Kidney (tissue), 14 donors: ENCODE data around the gene NOP14. TPM values are rescaled to one million over a fixed set of nuclear protein-coding genes. Genes with fewer than 3 reads are reported as not detected.

Experiments used
- DNase-seq, 5 donors: peaks; one replicate each; pipeline ENCODE4 v3.0.0-alpha.2; 2013 to 2020
- FAIRE-seq: peaks from 2 replicates; lab custom pipeline; 2012; peaks lifted over from hg19 to GRCh38; lab: Jason Lieb, UNC
- H3K27ac ChIP-seq, 2 donors: one replicate each; pipeline ENCODE4 v1.7.0; 2013; ENCODE audit warnings: low read depth in 2 of 2, low read length in 2 of 2, inconsistent platforms in 1 of 2
- H3K27me3 ChIP-seq: one replicate; pipeline ENCODE4 v1.7.1; 2013; ENCODE audit warnings: low read length, inconsistent platforms; ENCODE audit not compliant: control insufficient read depth, insufficient read depth
- H3K36me3 ChIP-seq, 3 donors: one replicate each; pipeline versions ENCODE4 v1.7.0 to v1.7.1; 2013; ENCODE audit warnings: low read length in 3 of 3, control low read depth in 1 of 3, inconsistent platforms in 1 of 3; ENCODE audit not compliant: insufficient read depth in 3 of 3, control insufficient read depth in 2 of 3
- H3K4me1 ChIP-seq, 3 donors: one replicate each; pipeline versions ENCODE4 v1.7.0 to v1.7.1; 2013; ENCODE audit warnings: low read length in 3 of 3, inconsistent platforms in 1 of 3, low read depth in 1 of 3; ENCODE audit not compliant: control insufficient read depth in 2 of 3, insufficient read depth in 2 of 3
- H3K4me3 ChIP-seq, 3 donors: one replicate each; pipeline versions ENCODE4 v1.7.0 to v1.8.1; 2013; ENCODE audit warnings: low read length in 3 of 3, control low read depth in 1 of 3, inconsistent platforms in 1 of 3
- H3K9ac ChIP-seq, 3 donors: one replicate each; pipeline versions ENCODE4 v1.7.0 to v1.7.1; 2013; ENCODE audit warnings: low read length in 3 of 3, control low read depth in 1 of 3, inconsistent platforms in 1 of 3
- H3K9me3 ChIP-seq, 3 donors: one replicate each; pipeline versions ENCODE4 v1.7.0 to v1.7.1; 2013; ENCODE audit warnings: low read length in 3 of 3, control low read depth in 1 of 3, inconsistent platforms in 1 of 3; ENCODE audit not compliant: control insufficient read depth in 2 of 3, insufficient read depth in 1 of 3
- intact Hi-C: fragments of 100-400 bp; cut with DNase I; formaldehyde crosslinking; loops from one replicate; pipeline ENCODE4 v1.11.1; 2022
- polyA plus RNA-seq: library from polyadenylated mRNA; stranded (reverse); fragments of 350-450 nt; fragmentation: Illumina TruSeq; extraction: RNeasy Lipid Tissue Mini Kit (QIAGEN cat#74804); gene quantifications from one replicate; pipeline ENCODE4 v1.2.3, GENCODE V29; 2014; ENCODE audit warnings: low read depth, low replicate concordance; ENCODE audit not compliant: insufficient read depth
- total RNA-seq: library from RNA; stranded (reverse); fragmentation: NEBNext Ultra II Directional; extraction: Animal tissue kit (Norgen Biotek cat#: 25700); gene quantifications from one replicate; pipeline ENCODE4 v1.2.1, GENCODE V29; 2021
- TF ChIP-seq, protein P1 (sequence below): IDR thresholded peaks from 3 replicates; pipeline ENCODE4 v1.5.1; 2012; ENCODE audit warnings: mild to moderate bottlenecking, moderate library complexity, borderline replicate concordance; ENCODE audit not compliant: insufficient read depth; ENCODE audit errors: extremely low read depth
- donor health status: control.
- donor health status: control.
- donor health status: control.
- donor health status: control.
- donor health status: control.
- donor health status: DM: yes; HTN: yes; CAD: no.
- donor health status: Normal renal cell carcinoma (clear cell type).

The NOP14 gene
- total and polyA plus RNA-seq, 2 donors from 2014 or later, result 15.1 to 22.0 TPM

DNA sequence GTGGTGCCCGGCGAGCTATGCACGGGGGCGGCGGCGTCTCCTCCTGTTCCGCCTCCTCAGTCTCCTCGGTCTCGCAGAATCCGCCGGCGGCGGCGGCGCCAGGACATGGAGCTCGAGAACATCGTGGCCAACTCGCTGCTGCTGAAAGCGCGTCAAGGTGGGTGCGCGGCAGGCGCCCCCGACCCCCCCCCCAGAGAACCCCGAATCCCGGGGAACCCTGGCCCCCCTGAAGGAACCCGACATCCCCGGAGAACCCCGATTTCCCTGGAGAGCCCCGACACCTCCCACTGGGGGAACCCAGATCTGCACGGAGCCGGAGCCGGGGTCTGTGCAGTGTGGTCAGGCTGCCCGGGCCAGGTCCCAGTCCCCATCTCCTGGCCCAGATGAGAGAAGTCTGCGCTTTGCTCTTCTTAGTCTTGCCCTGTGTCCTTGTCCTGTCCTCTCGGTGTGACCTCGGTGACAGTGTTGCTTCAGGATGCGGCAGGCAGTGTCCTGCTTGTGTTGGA is 813 bp upstream of the NOP14 start:
- Histone ChIP-seq H3K4me3 (peak overlapping the region; percentile 61 to 78 (median 65)), H3K36me3 (no peaks in the 10 kb centered on the region), H3K9me3 (no peaks in the 10 kb centered on the region), H3K27me3 (no peaks in the 10 kb centered on the region), H3K4me1 (peaks cover 0 to 19% (median 7%) of the 10 kb centered on the region in 3 donors), H3K27ac (no peak overlapping the region), H3K9ac (peak overlapping the region in 2 of 3 donors; percentile 46 to 72)
- no peak for FAIRE-seq
- TF ChIP-seq, protein P1, sequence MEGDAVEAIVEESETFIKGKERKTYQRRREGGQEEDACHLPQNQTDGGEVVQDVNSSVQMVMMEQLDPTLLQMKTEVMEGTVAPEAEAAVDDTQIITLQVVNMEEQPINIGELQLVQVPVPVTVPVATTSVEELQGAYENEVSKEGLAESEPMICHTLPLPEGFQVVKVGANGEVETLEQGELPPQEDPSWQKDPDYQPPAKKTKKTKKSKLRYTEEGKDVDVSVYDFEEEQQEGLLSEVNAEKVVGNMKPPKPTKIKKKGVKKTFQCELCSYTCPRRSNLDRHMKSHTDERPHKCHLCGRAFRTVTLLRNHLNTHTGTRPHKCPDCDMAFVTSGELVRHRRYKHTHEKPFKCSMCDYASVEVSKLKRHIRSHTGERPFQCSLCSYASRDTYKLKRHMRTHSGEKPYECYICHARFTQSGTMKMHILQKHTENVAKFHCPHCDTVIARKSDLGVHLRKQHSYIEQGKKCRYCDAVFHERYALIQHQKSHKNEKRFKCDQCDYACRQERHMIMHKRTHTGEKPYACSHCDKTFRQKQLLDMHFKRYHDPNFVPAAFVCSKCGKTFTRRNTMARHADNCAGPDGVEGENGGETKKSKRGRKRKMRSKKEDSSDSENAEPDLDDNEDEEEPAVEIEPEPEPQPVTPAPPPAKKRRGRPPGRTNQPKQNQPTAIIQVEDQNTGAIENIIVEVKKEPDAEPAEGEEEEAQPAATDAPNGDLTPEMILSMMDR, result no peak
- peak in 3 of 5 donors; percentile 9 to 88 (median 31) for DNase-seq
- intact Hi-C loops, result no loop called here

DNA sequence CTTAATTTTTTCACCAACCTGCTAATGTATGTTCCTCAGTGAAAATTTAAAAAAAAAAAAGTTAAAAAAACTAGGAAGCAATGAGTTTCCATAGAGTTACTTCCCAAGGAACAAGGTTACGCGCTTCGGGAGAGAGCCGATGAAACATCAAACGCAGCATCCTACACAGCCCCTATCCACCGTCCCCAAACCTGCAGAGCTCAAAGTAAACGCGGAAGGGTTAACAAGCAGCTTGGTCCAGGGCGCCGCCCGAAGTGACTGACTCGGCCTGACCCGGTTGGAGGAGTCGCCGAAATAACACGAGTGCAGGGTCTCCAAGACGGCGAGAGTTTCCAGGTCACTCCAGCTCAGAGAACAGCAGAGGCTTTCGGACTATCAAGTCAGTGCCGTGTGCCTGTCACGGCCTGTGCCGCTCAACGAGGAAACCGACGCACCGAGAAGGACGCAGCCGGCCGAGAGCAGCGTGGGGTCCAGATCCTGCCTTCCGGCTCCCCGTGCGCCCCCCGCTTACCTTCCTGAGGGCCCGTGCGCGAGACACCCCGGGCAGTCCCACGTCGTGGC is 512 bp downstream of the NOP14 start:
- intact Hi-C loops, result no loop called here
- H3K27ac ChIP-seq, result peak overlapping the region; percentile 72 to 86
- no peaks in the 10 kb centered on the region for H3K27me3 ChIP-seq
- peak overlapping the region; percentile 62 to 84 (median 76) for H3K9ac ChIP-seq
- H3K4me3 ChIP-seq, result peak overlapping the region; percentile 74 to 78 (median 78)
- no peaks in the 10 kb centered on the region for H3K9me3 ChIP-seq
- FAIRE-seq (no peak), DNase-seq (peak in 3 of 5 donors; percentile 59 to 75 (median 73))
- TF ChIP-seq, protein P1, result no peak
- peaks cover 0 to 19% (median 7%) of the 10 kb centered on the region in 3 donors for H3K4me1 ChIP-seq
- no peaks in the 10 kb centered on the region for H3K36me3 ChIP-seq

DNA sequence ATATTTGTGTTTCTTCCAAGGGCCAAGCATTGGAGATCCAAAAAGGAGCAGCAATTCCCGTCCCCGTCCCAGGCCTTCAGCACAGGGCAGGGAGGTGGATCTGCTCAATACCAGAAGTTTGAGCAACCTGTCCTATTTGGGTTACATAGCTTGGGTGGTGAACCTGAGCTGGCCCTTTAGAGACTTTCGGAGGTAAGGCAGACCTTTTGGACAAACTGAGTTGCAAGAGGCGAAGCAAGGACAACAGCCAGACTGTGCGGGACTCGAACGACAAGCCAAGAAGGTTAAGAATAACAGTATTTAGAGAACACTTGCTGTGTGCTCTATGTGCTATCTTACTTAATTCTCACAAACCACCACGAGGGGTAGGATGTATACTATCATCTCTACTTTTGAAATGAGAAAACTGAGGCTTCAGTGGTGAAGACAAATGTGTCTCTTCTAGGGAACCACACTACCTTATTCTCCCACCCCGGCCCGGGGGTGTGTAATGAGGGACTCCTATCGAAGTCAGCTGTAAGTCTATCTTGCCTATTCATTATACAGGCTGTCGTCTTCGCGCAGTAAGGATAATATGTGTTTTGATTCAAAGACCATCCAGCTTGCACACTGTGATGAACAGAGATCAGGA is 1.3 kb downstream of the NOP14 start:
- H3K4me3 ChIP-seq, result peak overlapping the region; percentile 74 to 78 (median 78)
- H3K9ac ChIP-seq, result peak overlapping the region; percentile 62 to 84 (median 76)
- H3K27ac ChIP-seq, result no peak overlapping the region
- TF ChIP-seq, protein P1, result no peak
- intact Hi-C loops, result no loop called here
- H3K36me3 ChIP-seq, result peaks cover 0 to 5% (median 4%) of the 10 kb centered on the region in 3 donors
- H3K27me3 ChIP-seq, result no peaks in the 10 kb centered on the region
- peaks cover 0 to 19% (median 11%) of the 10 kb centered on the region in 3 donors for H3K4me1 ChIP-seq
- no peaks in the 10 kb centered on the region for H3K9me3 ChIP-seq
- FAIRE-seq (no peak), DNase-seq (peak in 3 of 5 donors; percentile 16 to 47 (median 22))
